Psoas muscle (tissue), 8 donors: Measurements from ENCODE around the gene LCORL. TPM values are rescaled to one million over a fixed set of nuclear protein-coding genes. Genes with fewer than 3 reads are reported as not detected.
"Not testable (repeated sequence)": the region's sequence is repeated elsewhere in the genome, so short reads cannot be mapped to it uniquely, and the experiment has no call there.

ENCODE experiments used
- ATAC-seq, 4 donors: fragments of 200-7000 bp; cut with Tn5 transposase; one replicate each; pipeline ENCODE4 v1.9.1; 2020; ENCODE audit warnings: moderate library complexity in 3 of 4, mild to moderate bottlenecking in 2 of 4
- DNase-seq, 2 donors: peaks; one replicate each; pipeline ENCODE4 v3.0.0-alpha.2; 2020
- H3K27ac ChIP-seq: fragments of 200-600 bp; one replicate; pipeline ENCODE4 v1.8.0; 2022
- H3K27me3 ChIP-seq, 3 donors: fragments of 200-600 bp in 1 of 3; one replicate each; pipeline versions ENCODE4 v1.6.1 to v1.8.0; 2013 to 2022; ENCODE audit warnings: low read length in 2 of 3, mild to moderate bottlenecking in 2 of 3, moderate library complexity in 1 of 3; ENCODE audit not compliant: insufficient read depth in 3 of 3
- H3K36me3 ChIP-seq, 2 donors: fragments of 200-600 bp in 1 of 2; one replicate each; pipeline versions ENCODE4 v1.6.1 to v1.8.0; 2013 to 2022; ENCODE audit warnings: low read depth in 1 of 2, mild to moderate bottlenecking in 1 of 2, moderate library complexity in 1 of 2; ENCODE audit not compliant: insufficient read depth in 1 of 2
- H3K4me1 ChIP-seq: fragments of 200-600 bp; one replicate; pipeline ENCODE4 v1.8.0; 2022
- H3K4me3 ChIP-seq: fragments of 200-600 bp; one replicate; pipeline ENCODE4 v1.8.0; 2022; ENCODE audit warnings: mild to moderate bottlenecking
- H3K9me3 ChIP-seq: fragments of 200-600 bp; one replicate; pipeline ENCODE4 v1.8.0; 2022
- CTCF ChIP-seq: fragments of 200-600 bp; IDR thresholded peaks from one replicate; pipeline ENCODE4 v1.8.0; 2022; ENCODE audit warnings: antibody characterized with exemption
- WGBS, 3 donors: extraction: QIAGEN DNeasy Blood & Tissue Kit; methylation state at CpG; one replicate each; pipeline versions ENCODE4 v1.1.6 to v1.1.7; 2013; 5-methylcytosine and 5-hydroxymethylcytosine counted together
- intact Hi-C, 2 donors: fragments of 100-400 bp; cut with DNase I; formaldehyde crosslinking; loops; one replicate each; pipeline versions ENCODE4 v1.11.0 to v1.14.2; 2022
- polyA plus RNA-seq, 3 donors: library from polyadenylated mRNA; stranded (reverse); fragments of 200-250 nt; gene quantifications; one replicate each; pipeline ENCODE4 v1.2.3, GENCODE V29; 2013
- total RNA-seq, 4 donors: library from RNA; stranded (reverse); fragmentation: NEBNext Ultra II Directional in 2 of 4; extraction: Animal tissue kit (Norgen Biotek cat#: 25700) in 2 of 4; gene quantifications; one replicate each; pipeline versions ENCODE4 v1.2.1 to v1.2.4, GENCODE V29; 2021 to 2023
- donor health status: healthy with polysubstance abuse.
- donor health status: DM: no; HTN: no; CAD: no; lungs with moderate emphysema.
- donor health status: Bipolar disorder and iron deficiency.
- donor health status: healthy.
- donor health status: DM: yes; HTN: yes; CAD: no.
- donor health status: DM: no; HTN: no; CAD: no.
- donor health status: DM: no; HTN: no; CAD: no.
- donor health status: DM: yes; HTN: yes; CAD: no.

The LCORL gene
- total and polyA plus RNA-seq, 7 donors, result 2.1 to 7.5 (median 5.3) TPM

GRCh38 chr4:17854036-17854435, 167.5 kb downstream of the LCORL start:
- no peak overlapping the region for H3K27ac ChIP-seq

GRCh38 chr4:17851959-17852358, 169.6 kb downstream of the LCORL start:
- H3K27me3 ChIP-seq, result no peaks in the 10 kb centered on the region
- H3K9me3 ChIP-seq, result no peaks in the 10 kb centered on the region
- no peaks in the 10 kb centered on the region for H3K36me3 ChIP-seq
- no peak for DNase-seq
- H3K4me1 ChIP-seq, result no peaks in the 10 kb centered on the region
- TF ChIP-seq CTCF, result no peak
- ATAC-seq, result no peak
- no peak overlapping the region for H3K27ac ChIP-seq
- intact Hi-C loops, result no loop called here
- H3K4me3 ChIP-seq, result no peak overlapping the region

More at GRCh38 chr4:17854036-17854435, 167.5 kb downstream of the LCORL start:
- Histone ChIP-seq H3K4me1 (no peaks in the 10 kb centered on the region), H3K9me3 (no peaks in the 10 kb centered on the region), H3K4me3 (no peak overlapping the region), H3K36me3 (no peaks in the 10 kb centered on the region), H3K27me3 (no peaks in the 10 kb centered on the region)
- intact Hi-C loops, result no loop called here
- DNase-seq, result no peak
- ATAC-seq, result no peak
- TF ChIP-seq CTCF, result no peak
- 71 to 94% (median 88%) methylated on average over 3 of the region's 3 CpGs for WGBS, 3 donors

- H3K27me3 ChIP-seq, H3K4me1 ChIP-seq, H3K27ac ChIP-seq, H3K36me3 ChIP-seq, DNase-seq, intact Hi-C loops, H3K9me3 ChIP-seq, H3K4me3 ChIP-seq, ATAC-seq: not testable (repeated sequence)
- 91 to 96% (median 95%) methylated on average over 1 of the region's 1 CpG for WGBS, 3 donors
Observed at GRCh38 chr4:17850295-17850694, 171.3 kb downstream of the LCORL start.

GRCh38 chr4:17846266-17846665, 175.3 kb downstream of the LCORL start:
- no peaks in the 10 kb centered on the region for H3K36me3 ChIP-seq
- WGBS, 3 donors, result 93 to 95% (median 94%) methylated on average over 2 of the region's 2 CpGs
- no peak for ATAC-seq

GRCh38 chr4:17823871-17824669, 197.5 kb downstream of the LCORL start:
- no peak for TF ChIP-seq CTCF
- Histone ChIP-seq H3K4me1 (no peaks in the 10 kb centered on the region), H3K9me3 (no peaks in the 10 kb centered on the region), H3K27me3 (no peaks in the 10 kb centered on the region), H3K36me3 (no peaks in the 10 kb centered on the region), H3K4me3 (no peak overlapping the region), H3K27ac (no peak overlapping the region)
- ATAC-seq (no peak), DNase-seq (no peak)
- intact Hi-C loops, result loop anchor here in 1 of 2 donors (5.0 kb wide), 1 partner anchor 768 kb away; no protein-coding TSS in a partner anchor
- 80 to 93% (median 85%) methylated on average over 1 of the region's 1 CpG for WGBS, 3 donors

More at GRCh38 chr4:17846266-17846665, 175.3 kb downstream of the LCORL start:
- Histone ChIP-seq H3K9me3 (no peaks in the 10 kb centered on the region), H3K4me1 (no peaks in the 10 kb centered on the region), H3K27ac (no peak overlapping the region), H3K27me3 (no peaks in the 10 kb centered on the region), H3K4me3 (no peak overlapping the region)
- intact Hi-C loops, result no loop called here
- no peak for DNase-seq
- no peak for TF ChIP-seq CTCF
